GM23248 (cell line): Measurements from ENCODE around the gene TSPAN32. TPM values are rescaled to one million over a fixed set of nuclear protein-coding genes. Genes with fewer than 3 reads are reported as not detected.
A peak's percentile ranks its signal among the peaks of the same experiment; 100 is the strongest.

ENCODE experiments used
- DNase-seq: peaks from one replicate; pipeline ENCODE4 v3.0.0-alpha.2; 2015
- H2AFZ ChIP-seq: fragments of 200-600 bp; sonication (generic); 2 replicates; pipeline ENCODE4 v1.6.1; 2016; ENCODE audit warnings: antibody characterized with exemption
- H3F3A ChIP-seq: fragments of 200-600 bp; sonication (generic); 2 replicates; pipeline ENCODE4 v1.6.1; 2016; ENCODE audit warnings: mild to moderate bottlenecking, antibody characterized with exemption, mixed run types; ENCODE audit not compliant: insufficient read depth
- H3K27ac ChIP-seq: fragments of 200-600 bp; sonication (generic); 2 replicates; pipeline ENCODE4 v1.5.1; 2016; ENCODE audit warnings: mild to moderate bottlenecking
- H3K27me3 ChIP-seq: fragments of 200-600 bp; sonication (generic); replicated peaks from 2 replicates; pipeline ENCODE4 v1.6.1; 2016; ENCODE audit warnings: mild to moderate bottlenecking; ENCODE audit not compliant: insufficient read depth
- H3K36me3 ChIP-seq: fragments of 200-600 bp; sonication (generic); 2 replicates; pipeline ENCODE4 v1.6.1; 2016; ENCODE audit warnings: low read depth, mild to moderate bottlenecking
- H3K4me1 ChIP-seq: fragments of 200-600 bp; sonication (generic); 2 replicates; pipeline ENCODE4 v1.6.1; 2016; ENCODE audit warnings: mild to moderate bottlenecking; ENCODE audit not compliant: insufficient read depth
- H3K4me2 ChIP-seq: fragments of 200-600 bp; sonication (generic); one replicate; pipeline ENCODE4 v1.6.1; 2016; ENCODE audit warnings: mild to moderate bottlenecking; ENCODE audit not compliant: unreplicated experiment
- H3K4me3 ChIP-seq: fragments of 200-600 bp; sonication (generic); 2 replicates; pipeline ENCODE4 v1.5.1; 2016; ENCODE audit warnings: mild to moderate bottlenecking
- H3K79me2 ChIP-seq: fragments of 200-600 bp; sonication (generic); 2 replicates; pipeline ENCODE4 v1.6.1; 2016; ENCODE audit warnings: mild to moderate bottlenecking; ENCODE audit not compliant: insufficient read depth
- H3K9ac ChIP-seq: fragments of 200-600 bp; sonication (generic); 2 replicates; pipeline ENCODE4 v1.6.1; 2016; ENCODE audit warnings: mild to moderate bottlenecking
- H3K9me2 ChIP-seq: fragments of 200-600 bp; sonication (generic); 2 replicates; pipeline ENCODE4 v1.6.1; 2016; ENCODE audit warnings: mixed run types, mild to moderate bottlenecking, moderate library complexity; ENCODE audit not compliant: insufficient read depth
- H3K9me3 ChIP-seq: fragments of 200-600 bp; sonication (generic); one replicate; pipeline ENCODE4 v1.6.1; 2017; ENCODE audit warnings: low read depth
- H4K20me1 ChIP-seq: fragments of 200-600 bp; sonication (generic); 2 replicates; pipeline ENCODE4 v1.6.0; 2016; ENCODE audit not compliant: insufficient read depth
- EZH2 ChIP-seq: fragments of 200-600 bp; sonication (generic); IDR thresholded peaks from 2 replicates; pipeline ENCODE4 v1.6.1; 2018; ENCODE audit warnings: antibody characterized with exemption, mild to moderate bottlenecking; ENCODE audit not compliant: insufficient read depth, poor library complexity, severe bottlenecking
- EZH2phosphoT487 ChIP-seq: fragments of 200-600 bp; sonication (generic); IDR thresholded peaks from 2 replicates; pipeline ENCODE4 v1.6.1; 2018; ENCODE audit warnings: antibody characterized with exemption, moderate library complexity, mild to moderate bottlenecking, low read depth; ENCODE audit not compliant: insufficient read depth
- WGBS, 2 experiments: methylation state at CpG; one replicate each; pipeline ENCODE4 v1.1.6; 2015 to 2017; ENCODE audit warnings: low lambda C conversion rate in 2 of 2, low coverage in 1 of 2; ENCODE audit errors: missing lambda C conversion rate in 2 of 2; 5-methylcytosine and 5-hydroxymethylcytosine counted together
- in situ Hi-C: fragments of 300-500 bp; cut with MboI; formaldehyde crosslinking; loops from 2 replicates; pipeline ENCODE4 v1.15.0; 2020
- polyA plus RNA-seq: library from polyadenylated mRNA; unstranded; fragments of >200 nt; fragmentation: Nextera tagmentation; extraction: Ambion mirVana; gene quantifications from 2 replicates; pipeline ENCODE4 v1.2.1, GENCODE V29; 2016
- total RNA-seq: library from RNA; depleted of rRNA; stranded (reverse); fragments of >200 nt; shearing (Covaris generic); gene quantifications from 2 replicates; pipeline ENCODE4 v1.2.3, GENCODE V29; 2014

The TSPAN32 gene
- total and polyA plus RNA-seq, 2 experiments from 2014 or later = not detected

- Histone ChIP-seq H3K9me3 (no peaks in the 10 kb centered on the region), H4K20me1 (no peaks in the 10 kb centered on the region), H3K36me3 (no peaks in the 10 kb centered on the region), H3K4me3 (no peak overlapping the region), H3K4me2 (no peak overlapping the region), H3K27me3 (no peaks in the 10 kb centered on the region), H3K9me2 (no peaks in the 10 kb centered on the region), H3K27ac (no peak overlapping the region), H3K9ac (no peak overlapping the region), H3K4me1 (peaks cover 17% of the 10 kb centered on the region), H2AFZ (no peak overlapping the region), H3K79me2 (no peaks in the 10 kb centered on the region), H3F3A (no peaks in the 10 kb centered on the region)
- no peak for DNase-seq
- 89 to 90% methylated on average over 30 to 34 of the region's 34 CpGs for WGBS, 2 experiments
- TF ChIP-seq EZH2phosphoT487 = no peak
- TF ChIP-seq EZH2 = no peak
- in situ Hi-C loops = loop anchor here (10.0 to 25.0 kb wide), 2 partner anchors 62 to 574 kb away; partner anchors contain the start of genes CD81 and CDKN1C
These were observed 11.5 kb downstream of the TSPAN32 start for GRCh38 chr11:2313051-2313951.

GRCh38 chr11:2314136-2314524, 12.3 kb downstream of the TSPAN32 start:
- no peaks in the 10 kb centered on the region for H4K20me1 ChIP-seq
- no peaks in the 10 kb centered on the region for H3K27me3 ChIP-seq
- H2AFZ ChIP-seq = no peak overlapping the region
- 85 to 86% methylated on average over 6 to 7 of the region's 7 CpGs for WGBS, 2 experiments
- no peaks in the 10 kb centered on the region for H3K36me3 ChIP-seq
- H3K4me3 ChIP-seq = no peak overlapping the region
- no peak overlapping the region for H3K9ac ChIP-seq
- no peaks in the 10 kb centered on the region for H3K79me2 ChIP-seq
- in situ Hi-C loops = loop anchor here (10.0 to 25.0 kb wide), 2 partner anchors 61 to 573 kb away; partner anchors contain the start of genes CD81 and CDKN1C
- DNase-seq = no peak
- TF ChIP-seq EZH2phosphoT487 (no peak), EZH2 (no peak)
- H3F3A ChIP-seq = no peaks in the 10 kb centered on the region
- no peak overlapping the region for H3K4me2 ChIP-seq
- H3K9me2 ChIP-seq = no peaks in the 10 kb centered on the region
- peaks cover 17% of the 10 kb centered on the region for H3K4me1 ChIP-seq
- H3K27ac ChIP-seq = no peak overlapping the region
- no peaks in the 10 kb centered on the region for H3K9me3 ChIP-seq

- Histone ChIP-seq H3K9me2 (no peaks in the 10 kb centered on the region), H3K27ac (no peak overlapping the region), H3K9me3 (no peaks in the 10 kb centered on the region), H3K36me3 (no peaks in the 10 kb centered on the region), H2AFZ (peak overlapping the region; percentile 69), H4K20me1 (no peaks in the 10 kb centered on the region), H3F3A (no peaks in the 10 kb centered on the region), H3K4me1 (peaks cover 17% of the 10 kb centered on the region), H3K27me3 (no peaks in the 10 kb centered on the region), H3K4me3 (no peak overlapping the region), H3K4me2 (no peak overlapping the region), H3K9ac (peak overlapping the region; percentile 27), H3K79me2 (no peaks in the 10 kb centered on the region)
- in situ Hi-C loops = loop anchor here (10.0 to 25.0 kb wide), 2 partner anchors 60 to 573 kb away; partner anchors contain the start of genes CD81 and CDKN1C
- TF ChIP-seq EZH2 = no peak
- TF ChIP-seq EZH2phosphoT487 = no peak
- 32 to 37% methylated on average over 9 to 16 of the region's 16 CpGs for WGBS, 2 experiments
- DNase-seq = peak; percentile 71
These were observed 12.9 kb downstream of the TSPAN32 start for GRCh38 chr11:2314525-2315394.
